Measurements from ENCODE around the gene KCNIP4. TPM values are rescaled to one million over a fixed set of nuclear protein-coding genes. Genes with fewer than 3 reads are reported as not detected.

The KCNIP4 gene
- polyA plus RNA-seq, 3 donors = 0.09 to 0.25 TPM; not detected in 1

DNA sequence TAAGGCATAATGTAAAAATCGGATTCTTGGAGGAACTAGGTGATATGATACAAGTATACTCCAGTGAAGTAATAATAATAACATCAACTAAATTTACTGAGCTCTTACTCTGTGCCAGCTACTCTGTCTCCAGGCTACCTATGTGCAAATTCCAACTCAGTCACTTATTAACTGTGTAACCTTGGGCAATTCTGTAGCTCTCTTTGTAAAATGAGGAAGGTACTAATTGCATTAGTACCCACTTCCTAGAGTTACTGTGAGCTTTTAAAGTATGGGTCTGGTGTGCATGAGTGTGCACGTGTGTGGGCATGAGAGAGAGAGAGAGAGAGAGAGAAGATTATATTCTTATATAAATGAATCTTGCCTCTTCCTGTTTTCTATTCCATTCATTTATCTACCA is 169.9 kb downstream of the KCNIP4 start:
- H3K79me2 ChIP-seq (ENCODE audit: insufficient read depth, low read length) = no peaks in the 10 kb centered on the region
- no peaks in the 10 kb centered on the region for H3K36me3 Mint-ChIP-seq

DNA sequence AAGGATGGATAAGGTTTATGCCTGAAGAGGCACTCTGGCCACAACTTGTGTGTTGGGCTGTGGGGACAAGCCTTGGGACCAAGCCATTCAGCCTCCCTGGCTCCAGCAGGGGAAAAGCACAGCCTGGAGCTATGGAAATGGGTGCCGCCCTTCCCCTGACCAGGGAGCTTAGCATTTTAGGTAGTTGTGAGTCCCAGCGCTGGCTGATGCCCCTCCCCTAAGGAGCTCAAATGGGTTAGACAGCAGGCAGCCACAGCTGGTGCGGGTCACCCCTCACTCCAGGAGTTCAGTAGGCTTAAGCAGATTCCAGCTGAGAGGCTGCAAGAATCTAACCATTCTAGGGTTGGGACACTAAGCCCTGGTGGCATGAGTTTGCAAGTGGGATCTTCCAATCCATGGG is 172.9 kb downstream of the KCNIP4 start:
- Histone ChIP-seq H3K4me3 (replicated peaks in 1 of 3; ENCODE audit: low read depth in 2 of 3, low read length in 3 of 3) (no peak overlapping the region), H3K27ac (ENCODE audit: low read depth in 1 of 2, low read length in 2 of 2) (no peak overlapping the region), H3K36me3 (replicated peaks in 1 of 2; ENCODE audit: control insufficient read depth in 1 of 2, insufficient read depth in 2 of 2, low read length in 2 of 2) (no peaks in the 10 kb centered on the region), H2AFZ (ENCODE audit: insufficient read depth, low read depth, low read length, poor library complexity, severe bottlenecking) (no peak overlapping the region), H4K20me1 (ENCODE audit: insufficient read depth, low read length) (no peaks in the 10 kb centered on the region), H3K4me1 (ENCODE audit: control insufficient read depth in 1 of 2, insufficient read depth in 2 of 2, low read length in 2 of 2) (no peaks in the 10 kb centered on the region), H3K4me2 (replicated peaks; ENCODE audit: extremely low read depth, low read length, poor library complexity, severe bottlenecking) (no peak overlapping the region), H3K9me3 (replicated peaks in 1 of 2; ENCODE audit: control insufficient read depth in 1 of 2, insufficient read depth in 1 of 2, low read length in 2 of 2) (peaks cover 0 to 5% of the 10 kb centered on the region in 2 donors), H3K27me3 (ENCODE audit: control insufficient read depth in 2 of 2, insufficient read depth in 2 of 2, low read length in 2 of 2) (no peaks in the 10 kb centered on the region), H3K79me2 (ENCODE audit: insufficient read depth, low read length) (no peaks in the 10 kb centered on the region), H3K9ac (ENCODE audit: insufficient read depth, low read length, poor library complexity, severe bottlenecking) (no peak overlapping the region)
- 80% methylated on average over 1 of the region's 3 CpGs for WGBS (ENCODE audit: insufficient coverage)
- TF ChIP-seq, protein P1, sequence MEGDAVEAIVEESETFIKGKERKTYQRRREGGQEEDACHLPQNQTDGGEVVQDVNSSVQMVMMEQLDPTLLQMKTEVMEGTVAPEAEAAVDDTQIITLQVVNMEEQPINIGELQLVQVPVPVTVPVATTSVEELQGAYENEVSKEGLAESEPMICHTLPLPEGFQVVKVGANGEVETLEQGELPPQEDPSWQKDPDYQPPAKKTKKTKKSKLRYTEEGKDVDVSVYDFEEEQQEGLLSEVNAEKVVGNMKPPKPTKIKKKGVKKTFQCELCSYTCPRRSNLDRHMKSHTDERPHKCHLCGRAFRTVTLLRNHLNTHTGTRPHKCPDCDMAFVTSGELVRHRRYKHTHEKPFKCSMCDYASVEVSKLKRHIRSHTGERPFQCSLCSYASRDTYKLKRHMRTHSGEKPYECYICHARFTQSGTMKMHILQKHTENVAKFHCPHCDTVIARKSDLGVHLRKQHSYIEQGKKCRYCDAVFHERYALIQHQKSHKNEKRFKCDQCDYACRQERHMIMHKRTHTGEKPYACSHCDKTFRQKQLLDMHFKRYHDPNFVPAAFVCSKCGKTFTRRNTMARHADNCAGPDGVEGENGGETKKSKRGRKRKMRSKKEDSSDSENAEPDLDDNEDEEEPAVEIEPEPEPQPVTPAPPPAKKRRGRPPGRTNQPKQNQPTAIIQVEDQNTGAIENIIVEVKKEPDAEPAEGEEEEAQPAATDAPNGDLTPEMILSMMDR (IDR thresholded peaks at IDR 0.05) = no peak
- no peak overlapping the region for H3K27ac Mint-ChIP-seq
- H3K4me1 Mint-ChIP-seq = no peaks in the 10 kb centered on the region
- no peak overlapping the region for H3K4me3 Mint-ChIP-seq
- intact Hi-C loops (cut with micrococcal nuclease) = no loop called here
- peaks cover 0 to 8% (median 3%) of the 10 kb centered on the region in 7 donors for H3K9me3 Mint-ChIP-seq
- no peaks in the 10 kb centered on the region for H3K36me3 Mint-ChIP-seq
- no peak for DNase-seq
- H3K27me3 Mint-ChIP-seq (ENCODE audit: low read depth in 3 of 3) = peaks cover 0 to 3% (median 2%) of the 10 kb centered on the region in 3 donors

More for the DNA sequence above, 169.9 kb downstream of the KCNIP4 start:
- Mint-ChIP-seq H3K27ac (no peak overlapping the region), H3K9me3 (peaks cover 0 to 8% (median 3%) of the 10 kb centered on the region in 7 donors), H3K27me3 (ENCODE audit: low read depth in 3 of 3) (peaks cover 1 to 2% (median 2%) of the 10 kb centered on the region in 3 donors), H3K4me1 (no peaks in the 10 kb centered on the region), H3K4me3 (no peak overlapping the region)
- Histone ChIP-seq H3K9ac (ENCODE audit: insufficient read depth, low read length, poor library complexity, severe bottlenecking) (no peak overlapping the region), H3K4me2 (replicated peaks; ENCODE audit: extremely low read depth, low read length, poor library complexity, severe bottlenecking) (no peak overlapping the region), H3K4me1 (ENCODE audit: control insufficient read depth in 1 of 2, insufficient read depth in 2 of 2, low read length in 2 of 2) (no peaks in the 10 kb centered on the region), H3K9me3 (replicated peaks in 1 of 2; ENCODE audit: control insufficient read depth in 1 of 2, insufficient read depth in 1 of 2, low read length in 2 of 2) (peaks cover 0 to 5% of the 10 kb centered on the region in 2 donors), H3K27me3 (ENCODE audit: control insufficient read depth in 2 of 2, insufficient read depth in 2 of 2, low read length in 2 of 2) (no peaks in the 10 kb centered on the region), H3K4me3 (replicated peaks in 1 of 3; ENCODE audit: low read depth in 2 of 3, low read length in 3 of 3) (no peak overlapping the region), H3K36me3 (replicated peaks in 1 of 2; ENCODE audit: control insufficient read depth in 1 of 2, insufficient read depth in 2 of 2, low read length in 2 of 2) (no peaks in the 10 kb centered on the region), H4K20me1 (ENCODE audit: insufficient read depth, low read length) (no peaks in the 10 kb centered on the region), H3K27ac (ENCODE audit: low read depth in 1 of 2, low read length in 2 of 2) (no peak overlapping the region), H2AFZ (ENCODE audit: insufficient read depth, low read depth, low read length, poor library complexity, severe bottlenecking) (no peak overlapping the region)
- WGBS (ENCODE audit: insufficient coverage) = no CpG with 5 or more reads among the region's 2 CpGs
- intact Hi-C loops (cut with micrococcal nuclease) = no loop called here
- DNase-seq = no peak
- TF ChIP-seq, protein P1 (IDR thresholded peaks at IDR 0.05) = no peak

Data from CD14-positive monocyte (primary cell).